ENCODE data around the gene RCSD1. TPM values are rescaled to one million over a fixed set of nuclear protein-coding genes. Genes with fewer than 3 reads are reported as not detected.
A peak's percentile ranks its signal among the peaks of the same experiment; 100 is the strongest.

The RCSD1 gene
- total RNA-seq, 1 experiment from 2014 or later: not detected

- no peak for DNase-seq (ENCODE audit: low read depth)
These were observed 35.4 kb downstream of the RCSD1 start for GRCh38 chr1:167665469-167665868.

DNA sequence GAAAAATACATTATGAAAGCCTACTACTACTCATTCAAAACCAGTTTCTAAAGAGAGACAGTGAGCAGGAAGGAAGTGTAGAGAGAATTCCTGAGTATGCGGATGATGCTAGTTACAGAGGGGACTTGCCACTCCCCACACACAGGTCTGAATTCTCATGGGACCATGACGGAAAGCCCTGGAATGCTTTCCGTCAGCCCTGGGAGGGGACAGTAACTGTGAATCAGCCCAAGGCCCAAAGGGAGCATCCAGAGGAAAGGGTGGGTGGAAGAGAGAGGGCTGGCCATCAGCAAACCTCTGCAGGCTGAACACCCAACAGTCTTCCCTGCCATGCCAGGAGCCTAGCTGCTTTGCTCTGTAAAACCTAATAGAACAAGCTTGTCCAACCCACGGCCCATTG lies 36.4 kb downstream of the RCSD1 start:
- peak; percentile 15 for DNase-seq (ENCODE audit: low read depth)

- DNase-seq (ENCODE audit: low read depth): no peak
These were observed 37.5 kb downstream of the RCSD1 start for GRCh38 chr1:167667536-167667935.

DNA sequence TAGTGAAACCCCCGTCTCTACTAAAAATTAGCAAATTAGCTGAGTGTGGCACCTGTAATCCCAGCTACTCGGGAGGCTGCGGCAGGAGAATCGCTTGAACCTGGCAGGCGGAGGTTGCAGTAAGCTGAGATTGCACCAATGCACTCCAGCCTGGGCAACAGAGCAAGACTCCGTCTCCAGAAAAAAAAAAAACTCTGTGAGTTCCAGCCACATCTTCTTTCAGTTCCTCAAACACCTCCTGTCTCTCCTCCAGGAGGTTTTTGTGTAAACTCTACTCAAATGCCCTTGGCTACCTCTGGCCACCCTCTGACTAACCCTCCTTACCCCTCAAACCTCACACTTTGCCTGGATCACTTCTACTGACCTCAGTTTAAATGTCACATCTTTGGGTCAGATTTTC lies 38.1 kb downstream of the RCSD1 start:
- DNase-seq (ENCODE audit: low read depth): no peak

DNA sequence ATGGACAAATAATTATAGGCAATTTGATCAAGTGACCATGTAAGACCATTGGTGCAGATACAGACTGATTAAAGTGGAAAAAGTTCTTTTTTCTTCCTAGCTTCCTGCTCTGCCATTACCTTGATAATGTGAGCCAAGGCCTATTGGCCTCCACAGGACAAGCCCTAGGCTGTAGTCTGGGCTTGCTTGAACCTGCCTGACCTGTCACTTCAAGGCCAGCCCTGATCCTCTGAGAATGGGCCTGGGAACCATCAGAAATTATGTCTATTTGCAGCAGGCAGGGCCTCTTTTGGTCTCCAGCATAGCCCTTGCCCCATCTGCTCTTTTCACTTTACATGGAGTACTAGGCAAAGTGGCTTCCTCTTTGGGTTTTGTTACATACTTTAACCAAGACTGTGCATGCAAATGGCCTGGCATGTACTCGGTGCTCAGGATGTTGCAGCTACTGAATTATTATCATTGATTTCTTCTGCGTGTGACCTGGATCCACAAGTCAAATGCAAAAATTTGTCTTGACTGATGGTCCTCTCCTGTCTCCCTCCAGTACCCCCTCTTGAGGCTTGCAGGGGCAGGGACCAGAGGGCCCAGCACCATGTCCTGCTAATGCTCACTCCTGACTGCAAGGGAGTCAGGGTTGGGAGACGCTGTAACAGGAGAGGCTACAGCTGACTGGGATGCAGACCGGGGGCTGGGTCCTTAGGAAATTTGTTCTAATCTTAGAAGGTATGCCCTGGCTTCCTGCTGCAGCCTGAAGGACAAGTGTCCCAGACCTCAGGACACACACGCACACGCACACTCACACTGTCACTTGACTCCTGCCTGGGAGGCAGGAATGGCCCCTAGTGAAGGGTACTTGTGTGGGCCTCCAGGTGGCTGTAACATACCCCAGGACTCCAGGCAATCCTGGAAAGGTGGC lies 39.4 kb downstream of the RCSD1 start:
- no peak for DNase-seq (ENCODE audit: low read depth)

- no peak for DNase-seq (ENCODE audit: low read depth)
These were observed 40.5 kb downstream of the RCSD1 start for GRCh38 chr1:167670563-167670962.

DNA sequence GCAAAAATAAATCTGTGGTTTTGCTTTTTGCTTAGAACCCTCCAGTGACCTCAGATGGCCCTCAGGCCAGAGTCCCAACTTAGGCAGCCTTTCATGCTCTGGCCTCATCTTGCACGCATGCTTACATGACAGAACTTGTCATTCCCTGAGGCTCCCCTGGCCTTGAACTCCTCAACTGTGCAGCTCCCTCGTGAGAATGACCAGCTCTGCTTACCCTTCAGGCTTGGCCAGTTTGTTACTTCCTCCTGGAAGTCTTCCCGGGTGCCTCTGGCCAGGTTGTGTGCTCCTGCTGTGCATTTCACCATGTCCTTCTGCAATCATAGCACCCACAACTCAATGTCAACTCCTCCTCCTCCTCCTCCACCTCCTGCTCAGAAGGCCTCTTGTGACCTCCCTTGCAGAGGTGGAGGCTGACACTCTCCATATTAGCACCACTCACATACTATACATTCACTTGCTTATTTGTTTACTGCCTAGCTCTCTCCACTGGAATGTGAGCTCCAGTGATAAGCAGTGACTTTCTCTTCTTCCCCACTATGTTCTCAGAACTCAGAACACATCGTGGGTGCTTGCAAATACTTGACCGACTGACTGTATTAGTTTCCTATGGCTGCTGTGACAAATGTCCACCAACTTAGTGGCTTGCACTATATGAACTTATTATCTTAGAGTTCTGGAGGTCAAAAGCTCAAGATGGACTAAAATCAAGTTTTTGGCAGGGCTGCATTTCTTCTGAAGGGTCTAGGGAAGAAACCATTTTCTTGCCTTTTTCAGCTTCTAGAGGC lies 41.9 kb downstream of the RCSD1 start:
- no peak for DNase-seq (ENCODE audit: low read depth)

GRCh38 chr1:167672831-167673230 lies 42.8 kb downstream of the RCSD1 start:
- DNase-seq (ENCODE audit: low read depth): no peak

DNA sequence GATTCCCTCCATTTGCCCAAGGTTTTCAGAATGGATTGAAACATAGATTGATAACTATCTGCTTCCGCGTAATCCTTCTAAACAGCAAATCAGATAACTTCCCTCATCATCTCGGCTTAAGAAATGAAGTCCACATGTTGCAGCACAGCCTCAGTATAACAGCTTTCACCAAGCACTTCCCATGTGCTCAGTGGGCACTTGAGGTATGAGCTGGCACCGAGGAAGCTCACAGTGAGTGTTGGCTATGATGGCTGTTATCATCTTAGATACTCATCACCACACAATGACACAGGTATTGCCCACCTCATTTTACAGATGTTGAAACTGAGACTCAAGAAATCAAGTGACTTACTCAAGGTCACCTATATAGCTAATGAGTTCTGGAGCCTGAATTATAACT lies 43.2 kb downstream of the RCSD1 start:
- DNase-seq (ENCODE audit: low read depth): no peak

DNA sequence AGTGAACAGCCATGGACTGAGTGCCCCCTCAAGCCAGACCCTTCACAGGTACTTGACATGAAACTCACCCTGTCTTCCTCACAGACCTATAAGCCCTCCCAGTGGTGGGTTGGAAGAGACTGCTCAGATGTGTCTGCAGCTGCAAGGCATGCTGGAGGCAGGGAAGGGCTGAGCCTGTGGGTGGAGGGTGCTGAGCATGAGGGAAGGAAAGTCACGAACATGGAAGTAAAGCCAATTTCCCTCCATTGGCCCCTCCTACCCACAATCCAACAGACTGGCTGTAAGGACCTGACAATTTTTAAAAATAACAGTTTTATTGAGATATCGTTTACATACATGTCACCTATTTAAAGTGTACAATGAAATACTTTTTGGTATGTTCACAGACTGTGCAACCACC lies 44.1 kb downstream of the RCSD1 start:
- no peak for DNase-seq (ENCODE audit: low read depth)

DNA sequence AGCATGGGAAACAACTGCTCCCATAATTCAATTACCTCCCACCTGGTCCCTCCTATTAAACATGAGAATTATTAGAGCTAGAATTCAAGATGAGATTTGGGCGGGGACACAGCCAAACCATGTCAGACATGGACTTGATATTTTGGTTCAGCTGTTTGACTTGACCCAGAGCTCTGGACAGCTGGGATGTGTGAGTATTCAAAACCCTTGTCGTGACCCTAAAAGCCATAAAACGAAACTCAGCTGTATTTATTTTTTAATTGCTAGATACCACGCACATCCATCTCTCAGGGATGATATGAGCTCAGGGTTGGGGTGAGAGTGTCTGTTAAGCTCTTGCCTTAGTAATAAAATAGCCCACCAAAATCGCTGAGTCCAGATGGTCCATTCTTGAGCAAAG lies 45.4 kb downstream of the RCSD1 start:
- no peak for DNase-seq (ENCODE audit: low read depth)

GRCh38 chr1:167676205-167676915 lies 46.3 kb downstream of the RCSD1 start:
- no peak for DNase-seq (ENCODE audit: low read depth)

DNA sequence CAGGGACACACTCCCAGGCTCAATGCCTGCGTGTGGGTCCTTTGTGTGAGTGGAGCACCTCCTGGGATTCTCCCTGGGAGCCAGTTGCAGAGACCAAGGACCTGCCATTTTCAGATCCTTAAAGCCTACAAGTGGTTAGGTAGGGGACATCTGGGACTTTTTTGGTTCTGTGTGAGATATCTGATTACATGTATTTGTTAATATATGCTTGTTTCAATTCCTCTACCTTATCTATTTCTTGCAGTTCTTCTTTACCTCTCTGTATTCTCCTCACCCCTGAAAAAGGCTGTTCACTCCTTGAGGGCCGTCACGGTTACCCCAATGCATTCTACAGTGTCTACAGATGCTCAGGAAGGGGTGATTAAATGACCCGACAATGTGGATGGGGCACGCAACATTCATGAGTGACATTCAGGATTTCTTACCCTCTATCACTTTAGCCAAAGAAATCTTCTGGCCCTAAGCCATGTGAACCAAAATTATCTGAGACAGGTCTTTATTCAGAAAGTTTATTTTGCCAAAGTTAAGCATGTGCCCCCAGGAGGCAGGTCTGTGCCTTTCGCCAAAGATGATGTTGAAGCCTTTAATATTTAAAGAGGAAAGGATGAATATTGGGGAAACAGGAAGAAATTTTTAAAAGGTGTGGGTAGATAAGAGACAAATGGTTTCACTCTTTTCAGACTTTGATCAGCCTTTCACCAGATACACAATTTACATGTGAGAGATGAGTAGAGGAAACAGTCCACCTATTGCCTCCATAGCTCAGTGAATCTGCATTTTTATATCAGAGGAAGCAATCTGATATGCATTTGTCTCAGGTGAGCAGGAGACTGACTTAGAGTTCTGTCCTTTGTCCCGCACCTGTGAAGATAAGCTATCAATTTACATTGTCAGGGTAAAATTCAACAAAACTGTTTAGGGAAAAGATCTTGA lies 47.1 kb downstream of the RCSD1 start:
- DNase-seq (ENCODE audit: low read depth): no peak

GRCh38 chr1:167678422-167678821 lies 48.4 kb downstream of the RCSD1 start:
- DNase-seq (ENCODE audit: low read depth): no peak

- no peak for DNase-seq (ENCODE audit: low read depth)
These were observed 48.8 kb downstream of the RCSD1 start for GRCh38 chr1:167678838-167679237.

DNA sequence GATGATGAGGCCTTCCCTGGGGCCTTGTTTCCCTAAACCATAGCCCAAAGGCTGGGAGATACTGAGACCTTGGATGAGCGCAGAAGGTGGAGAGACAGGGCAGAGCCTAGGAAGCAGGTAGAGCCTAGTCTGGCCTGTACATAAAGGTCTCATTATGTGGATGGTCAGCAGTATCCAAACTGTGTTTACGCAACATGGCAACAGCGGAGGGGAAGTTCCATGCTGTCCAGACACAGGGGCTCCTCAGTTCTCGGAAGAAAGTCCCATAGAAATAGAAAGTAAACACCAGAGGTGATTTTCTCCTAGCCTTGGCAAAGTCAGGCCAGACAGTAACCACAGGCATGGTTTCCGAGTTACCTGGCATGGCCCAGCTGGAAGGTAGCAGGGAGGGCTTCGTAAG lies 49.7 kb downstream of the RCSD1 start:
- DNase-seq (ENCODE audit: low read depth): no peak

DNA sequence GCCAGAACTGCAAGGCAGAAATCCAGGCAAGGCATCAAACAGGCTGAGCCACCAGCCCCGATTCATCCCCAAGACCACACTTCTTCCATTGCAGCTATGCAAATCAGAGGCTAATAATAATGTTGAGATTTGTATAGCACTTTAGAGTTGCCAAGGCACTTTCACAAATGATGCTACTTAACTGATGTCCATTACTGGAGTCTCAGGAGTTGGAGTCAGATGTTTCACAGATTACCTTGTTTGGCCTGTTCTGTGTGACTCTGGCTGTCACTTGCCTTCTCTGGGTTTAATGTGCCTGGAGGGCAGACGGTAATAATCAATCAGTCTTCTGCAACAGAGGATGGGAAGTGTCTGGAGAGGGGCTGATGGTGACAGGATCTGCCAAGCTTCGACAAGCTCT lies 51.0 kb downstream of the RCSD1 start:
- DNase-seq (ENCODE audit: low read depth): no peak

DNA sequence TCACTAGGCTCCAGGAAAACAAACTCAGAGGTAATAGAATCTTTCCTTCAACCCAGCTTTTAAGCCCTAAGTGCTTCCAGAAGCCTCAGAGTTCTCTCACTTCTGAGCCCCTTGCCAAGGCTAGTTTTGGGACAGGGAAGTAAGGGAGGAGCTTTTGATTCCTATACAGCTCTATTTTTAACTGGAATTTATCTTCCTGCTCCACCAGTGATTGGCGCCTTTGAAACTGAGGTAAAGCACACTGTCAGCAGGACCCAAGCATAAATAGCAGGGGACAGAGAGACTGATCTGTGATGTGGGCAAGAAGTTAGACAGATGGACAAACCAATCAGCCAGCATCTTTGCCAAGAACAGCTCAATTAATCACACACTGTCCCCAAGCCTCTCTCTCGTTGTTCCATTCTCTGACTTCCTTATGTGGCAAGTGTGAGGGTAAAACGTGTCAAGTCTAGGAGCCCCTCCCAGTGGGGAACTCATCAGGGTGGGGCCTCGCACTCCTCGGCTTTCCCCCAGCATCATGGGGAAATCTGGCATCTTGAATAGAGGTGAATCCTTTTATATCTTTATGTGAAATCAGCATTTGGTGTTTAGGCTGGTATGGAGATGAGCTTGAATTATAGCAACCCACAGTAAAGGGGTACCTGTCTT lies 51.5 kb downstream of the RCSD1 start:
- DNase-seq (ENCODE audit: low read depth): no peak

DNA sequence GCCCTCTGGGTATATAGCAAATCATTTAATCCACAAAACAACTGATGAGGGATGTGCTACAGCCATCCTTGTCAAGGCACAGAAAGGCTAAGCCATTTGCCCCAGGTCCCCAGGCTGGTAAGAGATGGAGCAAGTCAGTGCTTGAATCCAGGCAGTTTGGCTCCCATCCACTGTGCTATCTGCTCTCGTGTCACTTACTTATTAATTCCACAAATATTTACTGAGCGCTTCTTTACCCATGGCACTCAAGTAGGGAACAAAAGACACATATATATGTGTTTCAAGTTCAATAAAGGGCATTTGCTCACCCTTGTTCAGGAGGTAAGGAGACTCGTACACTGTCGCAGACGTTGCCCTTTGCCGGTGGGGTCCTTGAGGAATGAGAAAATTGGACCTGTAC lies 53.2 kb downstream of the RCSD1 start:
- DNase-seq (ENCODE audit: low read depth): no peak

Measured in HT1080 (cell line).